ENCODE results near the gene RIPOR3. TPM values are rescaled to one million over a fixed set of nuclear protein-coding genes. Genes with fewer than 3 reads are reported as not detected.
"Not testable (repeated sequence)": the region's sequence is repeated elsewhere in the genome, so short reads cannot be mapped to it uniquely, and the experiment has no call there.

RIPOR3 gene
- total RNA-seq, 1 donor from 2014 or later: 15.1 TPM

GRCh38 chr20:50701041-50701963 lies 10.0 kb upstream of the RIPOR3 start:
- no peak overlapping the region for H3K27ac ChIP-seq
- H3K27me3 ChIP-seq: no peaks in the 10 kb centered on the region
- H3K4me1 ChIP-seq: no peaks in the 10 kb centered on the region
- intact Hi-C loops (cut with DNase I): no loop called here
- no peaks in the 10 kb centered on the region for H3K9me3 ChIP-seq
- H3K36me3 ChIP-seq: no peaks in the 10 kb centered on the region
- no peak for TF ChIP-seq CTCF (IDR thresholded peaks at IDR 0.05)
- DNase-seq (ENCODE audit: low spot score in 2 of 2): no peak
- H3K4me3 ChIP-seq: no peak overlapping the region

GRCh38 chr20:50699688-50700087 lies 8.3 kb upstream of the RIPOR3 start:
- Histone ChIP-seq H3K27ac (no peak overlapping the region), H3K4me1 (no peaks in the 10 kb centered on the region), H3K4me3 (no peak overlapping the region), H3K9me3 (no peaks in the 10 kb centered on the region), H3K36me3 (no peaks in the 10 kb centered on the region), H3K27me3 (no peaks in the 10 kb centered on the region)
- DNase-seq (ENCODE audit: low spot score in 2 of 2): no peak
- intact Hi-C loops (cut with DNase I): no loop called here
- no peak for TF ChIP-seq CTCF (IDR thresholded peaks at IDR 0.05)

GRCh38 chr20:50698255-50698654 lies 6.9 kb upstream of the RIPOR3 start:
- intact Hi-C loops (cut with DNase I); H3K36me3 ChIP-seq; DNase-seq (ENCODE audit: low spot score in 2 of 2); H3K4me3 ChIP-seq; H3K9me3 ChIP-seq; H3K27me3 ChIP-seq; H3K27ac ChIP-seq; H3K4me1 ChIP-seq: not testable (repeated sequence)

DNA sequence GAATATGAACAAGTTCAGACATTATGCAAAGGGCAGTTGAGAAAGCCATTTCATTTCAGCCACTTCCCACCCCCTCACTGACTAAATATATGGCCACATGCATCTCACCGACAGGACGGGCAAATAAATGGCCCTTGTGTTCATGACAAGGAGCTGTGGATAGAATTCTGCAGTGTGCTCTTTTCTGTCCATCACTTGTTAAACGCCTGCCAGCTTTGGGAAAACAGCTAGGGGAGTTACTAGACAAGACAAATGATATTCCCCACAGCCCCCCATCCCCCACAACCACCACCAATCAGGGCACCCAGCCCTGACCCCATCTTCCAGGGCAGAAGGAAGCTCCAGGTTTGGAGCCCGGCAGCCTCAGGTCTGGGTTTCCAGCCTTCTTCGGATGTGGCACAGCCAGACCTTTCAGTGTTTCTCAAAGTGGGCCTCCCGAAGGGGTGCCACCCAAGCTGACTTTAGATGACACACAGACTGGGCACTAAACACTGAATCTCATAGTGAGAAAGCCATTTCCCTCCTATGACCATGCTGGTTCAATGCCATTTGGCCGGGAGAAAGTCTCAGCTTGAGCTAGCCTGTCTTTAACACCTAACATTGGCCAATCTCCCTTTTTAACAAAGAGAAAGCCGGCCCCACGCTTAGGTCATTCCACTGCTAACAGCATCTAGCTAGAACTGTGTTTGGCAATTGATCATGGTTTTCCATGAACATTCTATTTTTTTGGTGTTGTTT lies 4.0 kb upstream of the RIPOR3 start:
- no peak overlapping the region for H3K27ac ChIP-seq
- TF ChIP-seq CTCF (IDR thresholded peaks at IDR 0.05): no peak
- DNase-seq (ENCODE audit: low spot score in 2 of 2): peak in 1 of 2 donors; percentile 75

GRCh38 chr20:50694379-50695134 lies 3.2 kb upstream of the RIPOR3 start:
- Histone ChIP-seq H3K27me3 (no peaks in the 10 kb centered on the region), H3K4me3 (no peak overlapping the region), H3K27ac (no peak overlapping the region), H3K4me1 (peaks cover 0 to 7% of the 10 kb centered on the region in 2 donors), H3K9me3 (no peaks in the 10 kb centered on the region), H3K36me3 (no peaks in the 10 kb centered on the region)
- TF ChIP-seq CTCF (IDR thresholded peaks at IDR 0.05): no peak
- intact Hi-C loops (cut with DNase I): no loop called here
- no peak for DNase-seq (ENCODE audit: low spot score in 2 of 2)

More for the DNA sequence above, 4.0 kb upstream of the RIPOR3 start:
- H3K27me3 ChIP-seq: no peaks in the 10 kb centered on the region
- intact Hi-C loops (cut with DNase I): no loop called here
- no peak overlapping the region for H3K4me3 ChIP-seq
- no peaks in the 10 kb centered on the region for H3K36me3 ChIP-seq
- H3K4me1 ChIP-seq: peaks cover 0 to 7% of the 10 kb centered on the region in 2 donors
- no peaks in the 10 kb centered on the region for H3K9me3 ChIP-seq
